IPS-15b (cell line): Measurements from ENCODE around the gene MPC1.

ENCODE experiments used
- H3K27me3 ChIP-seq: one replicate; pipeline ENCODE4 v1.6.1; 2013; ENCODE audit warnings: low read length; ENCODE audit not compliant: control insufficient read depth, insufficient read depth
- H3K36me3 ChIP-seq: one replicate; pipeline ENCODE4 v1.6.1; 2013; ENCODE audit warnings: low read length; ENCODE audit not compliant: control insufficient read depth, insufficient read depth
- H3K4me1 ChIP-seq: one replicate; pipeline ENCODE4 v1.6.1; 2013; ENCODE audit warnings: mild to moderate bottlenecking, low read length; ENCODE audit not compliant: control insufficient read depth, insufficient read depth
- H3K4me3 ChIP-seq: one replicate; pipeline ENCODE4 v1.5.1; 2013; ENCODE audit warnings: low read depth, low read length
- H3K9ac ChIP-seq: one replicate; pipeline ENCODE4 v1.6.1; 2013; ENCODE audit warnings: low read depth, mild to moderate bottlenecking, low read length
- H3K9me3 ChIP-seq: one replicate; pipeline ENCODE4 v1.6.1; 2013; ENCODE audit warnings: mild to moderate bottlenecking, low read length; ENCODE audit not compliant: control insufficient read depth, insufficient read depth

The MPC1 gene

DNA sequence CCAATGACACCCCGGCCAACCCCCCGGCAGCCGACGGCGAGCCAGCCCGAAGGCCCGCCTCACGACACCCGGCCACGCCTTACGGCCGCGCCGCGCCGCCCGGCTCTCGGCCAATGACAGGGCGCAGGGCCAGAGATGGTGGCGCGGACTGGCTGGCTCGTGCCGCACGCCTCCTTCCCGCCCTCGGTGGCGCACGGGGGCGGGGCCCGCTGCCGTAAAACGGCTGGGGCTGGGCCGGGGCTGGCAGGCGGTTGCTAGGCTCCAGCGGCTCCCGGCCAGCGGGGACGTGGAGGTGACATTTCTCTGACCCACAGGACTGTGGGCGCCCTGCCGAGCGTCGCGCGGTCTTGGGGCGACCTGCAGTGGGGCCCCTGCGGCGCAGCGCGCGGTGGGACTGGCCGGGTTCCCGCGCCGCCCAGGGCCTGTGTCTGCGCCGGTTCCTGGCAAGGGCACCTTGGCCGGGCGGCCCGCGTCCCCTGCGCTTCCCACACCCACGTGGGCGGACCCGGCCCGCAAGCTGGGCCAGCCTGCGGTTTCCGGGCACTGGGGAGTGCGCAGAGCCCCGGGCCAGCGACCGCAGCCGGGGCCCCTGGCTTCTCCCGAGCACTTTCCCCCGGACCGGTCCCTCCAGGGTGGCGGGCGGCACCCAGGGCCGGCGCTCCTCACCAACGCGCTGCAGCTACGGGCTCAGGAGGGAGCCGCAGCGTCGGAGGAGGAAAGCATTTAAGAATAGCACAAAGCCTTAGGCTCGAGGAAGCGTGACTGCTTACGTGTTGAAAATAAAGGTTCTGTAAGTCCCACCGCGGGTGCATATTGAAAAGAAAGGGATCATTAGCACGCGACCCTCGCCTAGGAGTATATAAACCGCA is at the start of gene MPC1:
Gene MPC1 (minus strand): TSS at position 8 of the 869 bp plus-strand sequence. CDS start 64 bp downstream, outside the sequence.
- Histone ChIP-seq H3K9ac (peak within 1 kb of the TSS; percentile 49), H3K36me3 (no peaks in the 10 kb centered on the region), H3K4me3 (peak within 1 kb of the TSS; percentile 86), H3K4me1 (no peaks in the 10 kb centered on the region), H3K27me3 (no peaks in the 10 kb centered on the region), H3K9me3 (no peaks in the 10 kb centered on the region)

DNA sequence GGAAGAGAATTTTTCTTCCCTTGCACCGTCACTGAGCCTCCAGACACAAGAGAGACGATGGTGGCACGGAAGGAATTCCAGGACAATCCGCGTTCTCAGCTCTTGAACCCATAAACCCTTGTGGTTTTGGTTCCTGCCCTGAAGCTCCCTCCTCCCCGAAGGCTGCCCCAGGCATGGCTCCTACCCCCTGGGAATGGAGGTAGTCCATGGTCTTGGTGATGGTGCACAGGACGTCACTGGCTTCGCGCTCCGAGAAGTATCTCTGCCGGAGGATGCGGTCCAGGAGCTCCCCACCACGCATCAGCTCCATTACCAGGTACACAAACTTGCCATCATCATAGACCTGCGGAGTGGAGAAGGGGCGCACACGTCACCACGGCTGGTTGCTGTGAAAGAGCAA is 47.5 kb upstream of the MPC1 start:
- Histone ChIP-seq H3K27me3 (no peaks in the 10 kb centered on the region), H3K9me3 (no peaks in the 10 kb centered on the region), H3K4me1 (no peaks in the 10 kb centered on the region)

DNA sequence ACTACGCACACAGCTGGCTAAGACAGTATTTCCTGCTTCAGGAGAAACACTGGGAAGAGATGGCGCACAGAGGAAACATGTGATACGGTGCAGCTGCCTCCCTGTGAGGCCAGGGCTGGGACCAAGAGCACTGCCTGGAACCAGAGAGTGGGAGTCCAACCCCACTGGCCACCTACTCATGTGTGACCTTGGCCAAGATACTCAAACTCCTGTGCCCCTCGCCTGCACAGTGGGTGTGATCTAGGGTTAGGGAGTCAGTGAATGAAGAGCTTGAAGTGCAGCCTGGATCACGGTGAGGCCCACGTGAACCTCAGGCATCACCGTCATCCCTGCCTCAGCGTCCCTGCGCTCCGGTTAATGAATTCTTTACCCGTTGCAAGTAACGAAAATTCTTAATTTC is 41.7 kb upstream of the MPC1 start:
- H3K27me3 ChIP-seq: no peaks in the 10 kb centered on the region
- no peak overlapping the region for H3K9ac ChIP-seq
- H3K36me3 ChIP-seq: no peaks in the 10 kb centered on the region
- no peak overlapping the region for H3K4me3 ChIP-seq
- no peaks in the 10 kb centered on the region for H3K4me1 ChIP-seq
- no peaks in the 10 kb centered on the region for H3K9me3 ChIP-seq

More for the DNA sequence above, 47.5 kb upstream of the MPC1 start:
- no peak overlapping the region for H3K9ac ChIP-seq
- H3K36me3 ChIP-seq: peaks cover 5% of the 10 kb centered on the region
- no peak overlapping the region for H3K4me3 ChIP-seq

DNA sequence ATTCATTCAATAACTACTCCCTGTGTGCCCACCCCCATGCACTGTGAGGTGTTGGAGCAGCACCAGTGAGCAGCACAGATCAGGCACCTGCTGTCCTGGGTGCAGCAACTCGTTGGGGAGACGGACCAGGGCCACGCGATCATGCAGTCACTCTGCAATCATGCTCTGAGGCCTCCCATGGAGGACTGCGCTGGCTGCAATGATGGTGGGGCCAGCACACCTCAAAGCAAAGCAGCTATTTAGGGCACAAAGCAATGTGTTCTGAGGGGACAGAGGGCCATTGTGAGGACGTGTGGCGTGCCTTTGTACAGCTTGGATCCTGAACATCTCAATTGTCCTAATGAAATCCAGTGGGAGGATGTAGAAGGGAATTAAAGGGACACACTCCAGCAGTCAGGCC is 41.0 kb upstream of the MPC1 start:
- Histone ChIP-seq H3K27me3 (no peaks in the 10 kb centered on the region), H3K4me1 (no peaks in the 10 kb centered on the region), H3K36me3 (no peaks in the 10 kb centered on the region), H3K4me3 (no peak overlapping the region), H3K9ac (no peak overlapping the region), H3K9me3 (no peaks in the 10 kb centered on the region)

DNA sequence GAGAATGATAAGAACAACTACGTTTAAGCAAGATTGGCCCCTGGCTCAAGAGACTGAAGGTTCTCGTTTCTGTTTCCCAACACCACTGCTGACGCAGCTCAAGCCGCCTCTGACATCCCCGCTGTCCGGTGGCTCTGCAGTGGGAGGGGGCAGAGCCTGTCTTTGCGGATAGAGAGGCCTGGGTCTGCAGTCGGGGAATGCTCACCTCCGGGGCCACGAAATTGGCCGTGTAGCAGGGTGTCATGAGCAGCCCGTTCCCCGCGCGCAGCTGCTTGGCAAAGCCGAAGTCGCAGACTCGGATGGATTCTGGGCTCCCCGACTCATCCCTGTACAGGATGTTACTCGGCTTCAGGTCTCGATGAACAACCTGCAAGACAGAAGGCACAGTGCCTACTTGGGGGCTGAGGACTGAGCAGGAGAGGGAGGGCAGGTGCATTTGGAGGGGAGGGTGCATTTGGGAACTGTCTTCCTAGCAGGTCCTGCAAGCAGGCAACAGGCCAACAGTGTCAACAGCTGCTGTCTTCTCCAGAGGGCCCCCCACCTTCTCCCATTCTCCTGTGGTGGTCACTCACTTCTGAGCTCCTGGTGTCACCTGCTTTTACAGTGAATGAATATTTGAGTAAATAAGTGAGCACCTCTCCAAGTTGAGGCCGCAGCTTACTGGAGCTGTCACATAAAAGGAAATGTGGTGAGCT is 40.5 kb upstream of the MPC1 start:
- H3K9me3 ChIP-seq: no peaks in the 10 kb centered on the region

DNA sequence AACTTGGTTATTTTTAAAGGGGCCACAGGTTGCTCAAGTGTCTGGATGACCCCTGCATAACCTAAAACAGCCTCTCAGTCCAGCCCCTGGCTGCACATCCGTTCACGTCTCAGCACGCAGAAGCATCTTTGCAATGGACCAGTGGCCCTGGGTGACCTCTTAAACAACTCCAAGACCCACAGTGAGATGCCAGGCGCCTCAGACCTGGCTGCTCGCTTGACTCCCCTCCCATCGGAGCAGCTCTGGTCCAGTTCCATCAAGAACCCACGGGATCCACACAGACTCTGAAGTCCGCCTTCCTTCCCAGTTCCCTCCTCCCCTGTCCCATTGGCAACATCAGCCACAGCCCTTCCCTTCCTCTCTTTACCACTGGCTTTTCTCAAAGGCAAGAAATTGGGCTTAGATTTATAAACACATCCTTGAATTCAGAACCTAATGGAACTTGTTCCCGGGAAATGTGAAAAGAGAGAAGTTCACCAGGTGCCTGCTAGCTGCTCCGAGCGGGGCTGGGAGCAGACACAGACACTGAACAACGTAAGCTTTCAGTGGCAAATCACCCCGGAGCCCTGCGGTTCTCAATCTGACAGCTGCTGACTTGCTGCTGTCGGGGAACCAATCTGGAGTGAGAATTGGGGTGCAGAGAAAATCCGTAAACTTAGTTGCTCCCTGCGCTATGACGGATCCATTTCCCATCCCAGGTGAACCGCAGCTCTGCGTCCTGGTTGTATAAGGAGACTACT is 39.6 kb upstream of the MPC1 start:
- Histone ChIP-seq H3K9ac (no peak overlapping the region), H3K4me3 (no peak overlapping the region), H3K9me3 (no peaks in the 10 kb centered on the region), H3K36me3 (no peaks in the 10 kb centered on the region), H3K27me3 (no peaks in the 10 kb centered on the region), H3K4me1 (no peaks in the 10 kb centered on the region)

More for the DNA sequence above, 40.5 kb upstream of the MPC1 start:
- Histone ChIP-seq H3K27me3 (no peaks in the 10 kb centered on the region), H3K9ac (no peak overlapping the region), H3K4me3 (no peak overlapping the region), H3K4me1 (no peaks in the 10 kb centered on the region), H3K36me3 (no peaks in the 10 kb centered on the region)

DNA sequence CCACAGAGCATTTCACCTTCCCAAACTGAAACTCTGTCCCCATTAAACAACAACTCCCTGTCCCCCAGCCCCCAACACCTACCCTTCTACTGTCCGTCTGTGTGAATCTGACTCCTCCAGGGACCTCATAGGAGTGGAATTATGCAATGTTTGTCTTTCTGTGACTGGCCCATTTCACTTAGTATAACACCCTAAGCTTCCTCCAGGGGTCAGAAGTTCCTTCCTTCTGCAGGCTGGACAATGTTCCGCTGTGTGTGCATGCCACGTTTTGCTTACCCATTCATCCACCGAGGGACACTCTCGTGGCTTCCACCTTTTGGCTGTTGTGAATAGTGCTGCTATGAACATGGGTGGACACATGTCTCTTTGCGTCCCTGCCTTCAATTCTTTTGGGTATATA is 37.6 kb upstream of the MPC1 start:
- H3K4me1 ChIP-seq: no peaks in the 10 kb centered on the region
- H3K36me3 ChIP-seq: no peaks in the 10 kb centered on the region
- no peak overlapping the region for H3K4me3 ChIP-seq
- H3K9ac ChIP-seq: no peak overlapping the region
- H3K9me3 ChIP-seq: no peaks in the 10 kb centered on the region
- no peaks in the 10 kb centered on the region for H3K27me3 ChIP-seq

DNA sequence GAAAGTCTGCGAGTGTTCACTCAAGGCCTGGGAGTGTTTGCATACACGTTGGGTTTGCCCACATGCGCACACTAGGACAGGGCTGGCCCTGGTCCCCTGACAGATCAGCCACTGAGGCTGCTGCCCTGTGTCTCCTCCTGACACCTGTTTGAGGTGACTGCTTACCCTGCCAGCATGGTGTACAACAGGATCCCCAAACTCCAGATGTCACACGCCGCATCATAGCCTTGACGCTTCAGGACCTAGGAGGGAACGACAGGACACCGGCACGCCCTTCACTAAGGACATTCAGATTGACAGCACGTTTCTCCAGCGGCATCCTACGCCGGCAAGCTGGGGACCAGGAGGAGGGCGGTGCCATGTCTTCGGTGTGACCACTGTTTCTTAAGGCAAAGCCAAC is 37.0 kb upstream of the MPC1 start:
- H3K27me3 ChIP-seq: no peaks in the 10 kb centered on the region
- H3K9me3 ChIP-seq: no peaks in the 10 kb centered on the region
- H3K4me3 ChIP-seq: no peak overlapping the region
- no peaks in the 10 kb centered on the region for H3K36me3 ChIP-seq
- no peak overlapping the region for H3K9ac ChIP-seq
- no peaks in the 10 kb centered on the region for H3K4me1 ChIP-seq

DNA sequence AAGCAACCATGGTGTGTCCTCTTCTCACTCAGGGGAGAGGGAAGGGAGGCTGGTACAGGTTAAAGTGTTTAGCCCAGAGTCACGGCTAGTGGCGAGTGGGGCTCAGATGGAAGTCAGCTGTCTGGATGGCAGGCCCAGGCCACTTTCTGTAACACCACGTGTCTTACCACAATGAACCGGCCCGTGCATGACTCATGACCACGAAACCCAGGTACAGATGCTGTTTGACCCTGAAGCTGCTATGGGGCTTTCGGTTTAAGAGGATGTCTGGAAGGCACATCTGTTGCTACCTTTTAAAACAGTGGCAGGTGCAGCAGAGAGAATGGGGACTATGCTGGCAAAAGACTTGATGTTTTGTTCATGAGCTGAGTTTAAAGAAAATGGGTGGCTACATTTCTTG is 36.5 kb upstream of the MPC1 start:
- Histone ChIP-seq H3K36me3 (no peaks in the 10 kb centered on the region), H3K27me3 (no peaks in the 10 kb centered on the region), H3K4me1 (no peaks in the 10 kb centered on the region), H3K4me3 (no peak overlapping the region), H3K9ac (no peak overlapping the region), H3K9me3 (no peaks in the 10 kb centered on the region)

DNA sequence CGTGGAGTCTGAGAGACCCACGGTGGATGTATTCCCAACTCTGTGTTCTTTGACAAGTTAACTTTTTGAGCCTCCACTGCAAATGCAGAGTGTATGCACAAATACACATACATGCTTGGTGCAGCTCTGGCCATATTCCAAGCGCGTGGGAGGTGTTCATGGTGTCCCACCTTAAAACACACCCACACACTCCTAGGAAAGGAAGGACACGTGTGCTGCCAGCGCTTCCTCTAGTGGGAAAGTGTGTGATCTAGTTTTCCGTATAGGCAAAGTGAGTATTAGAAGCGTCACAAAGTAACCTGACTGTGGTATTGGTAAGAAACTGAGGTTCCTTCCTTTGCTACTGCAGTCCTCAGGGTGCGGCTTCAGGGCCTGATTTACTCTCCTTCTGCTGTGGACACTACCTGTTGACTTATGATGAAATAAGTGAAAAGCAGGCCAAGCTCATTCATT is 36.0 kb upstream of the MPC1 start:
- Histone ChIP-seq H3K4me3 (no peak overlapping the region), H3K9me3 (no peaks in the 10 kb centered on the region), H3K36me3 (no peaks in the 10 kb centered on the region), H3K27me3 (no peaks in the 10 kb centered on the region), H3K4me1 (no peaks in the 10 kb centered on the region), H3K9ac (no peak overlapping the region)

DNA sequence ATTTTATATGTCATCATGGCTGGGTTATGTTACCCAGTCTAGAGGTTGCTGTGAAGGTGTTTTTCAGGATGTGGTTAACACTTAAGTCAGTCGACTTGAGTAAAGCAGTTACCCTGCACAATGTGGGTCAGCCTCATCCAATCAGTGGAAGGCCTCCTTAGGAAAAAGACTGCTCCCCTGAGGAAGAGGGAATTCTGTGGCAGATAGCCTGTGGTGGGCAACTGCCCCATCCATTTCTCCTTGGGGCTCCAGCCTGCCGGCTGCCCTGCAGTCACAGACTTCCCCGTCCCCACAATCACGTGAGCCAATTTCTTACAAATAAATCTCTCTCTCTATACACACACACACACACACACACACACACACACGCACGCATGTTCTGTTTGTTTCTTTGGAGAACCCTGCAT is 34.5 kb upstream of the MPC1 start:
- H3K9me3 ChIP-seq: no peaks in the 10 kb centered on the region
- no peaks in the 10 kb centered on the region for H3K36me3 ChIP-seq
- H3K9ac ChIP-seq: no peak overlapping the region
- no peak overlapping the region for H3K4me3 ChIP-seq
- H3K4me1 ChIP-seq: no peaks in the 10 kb centered on the region
- no peaks in the 10 kb centered on the region for H3K27me3 ChIP-seq
